Retina (tissue), 1 donor: ENCODE data around the gene ARTN.

Experiments used
- DNase-seq: peaks from one replicate; pipeline ENCODE4 v3.0.0-alpha.2; 2016

The ARTN gene

GRCh38 chr1:43949678-43950077 is 16.1 kb downstream of the ARTN start:
- no peak for DNase-seq

- DNase-seq: peak; percentile 8
Measured at GRCh38 chr1:43951021-43951985, 17.7 kb downstream of the ARTN start.

DNA sequence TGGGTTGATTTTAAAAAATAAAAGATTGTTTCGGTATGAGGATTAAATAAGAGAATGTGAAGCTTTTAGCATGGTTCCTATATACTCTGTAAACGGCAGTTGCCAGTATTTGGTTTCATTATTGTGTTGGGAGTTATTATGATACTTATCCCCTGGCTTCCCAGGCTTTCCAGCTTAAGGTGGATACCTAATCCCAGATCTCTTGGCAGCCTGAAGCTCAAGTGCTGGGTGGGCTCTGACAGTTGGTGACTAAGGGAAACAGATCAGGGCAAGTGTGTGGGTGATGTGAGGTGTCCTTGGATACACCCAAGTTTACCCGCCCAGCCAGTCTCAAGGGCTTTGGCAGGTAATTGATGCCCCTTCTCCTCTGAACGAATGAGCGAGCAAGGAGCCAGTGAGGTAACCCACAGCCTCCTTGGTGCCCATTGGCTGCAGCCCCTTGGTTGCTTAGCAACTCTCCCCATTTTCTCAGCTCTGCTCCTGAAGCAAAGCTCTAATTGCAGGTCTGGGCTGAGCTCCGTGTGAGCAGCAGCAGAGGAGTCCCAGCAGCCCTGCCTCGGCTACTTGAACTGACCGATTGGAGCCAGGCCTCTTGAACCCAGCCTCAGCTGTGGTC is 19.2 kb downstream of the ARTN start:
- DNase-seq: peak; percentile 67

DNA sequence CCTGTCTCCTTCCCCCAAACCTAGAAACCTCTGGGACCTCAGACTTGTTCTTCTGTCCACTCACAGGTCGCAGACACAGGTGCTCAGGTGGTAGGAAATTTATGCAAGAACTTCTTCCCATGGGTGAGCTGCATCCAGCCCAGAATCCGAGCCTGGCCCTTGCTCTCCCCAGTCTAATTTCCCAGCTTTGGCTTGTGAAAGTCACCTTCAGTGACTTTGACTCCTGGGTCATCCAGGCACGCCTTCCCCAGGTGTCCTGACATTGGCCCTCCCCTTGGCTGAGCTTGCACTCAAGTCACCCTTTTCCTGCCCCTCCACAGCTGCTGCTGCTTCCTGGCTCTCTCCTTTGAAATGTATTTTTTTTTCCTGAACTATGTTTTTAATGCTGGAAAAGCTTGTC is 19.8 kb downstream of the ARTN start:
- no peak for DNase-seq

GRCh38 chr1:43954036-43954435 is 20.4 kb downstream of the ARTN start:
- peak; percentile 5 for DNase-seq

- DNase-seq: no peak
Measured at GRCh38 chr1:43956234-43956633, 22.6 kb downstream of the ARTN start.

GRCh38 chr1:43957407-43958040 is 23.9 kb downstream of the ARTN start:
- DNase-seq: no peak

- DNase-seq: no peak
Measured at GRCh38 chr1:43958351-43959255, 25.0 kb downstream of the ARTN start.

GRCh38 chr1:43960798-43961197 is 27.2 kb downstream of the ARTN start:
- no peak for DNase-seq

GRCh38 chr1:43961692-43962091 is 28.1 kb downstream of the ARTN start:
- DNase-seq: no peak

GRCh38 chr1:43962324-43962723 is 28.7 kb downstream of the ARTN start:
- DNase-seq: no peak

DNA sequence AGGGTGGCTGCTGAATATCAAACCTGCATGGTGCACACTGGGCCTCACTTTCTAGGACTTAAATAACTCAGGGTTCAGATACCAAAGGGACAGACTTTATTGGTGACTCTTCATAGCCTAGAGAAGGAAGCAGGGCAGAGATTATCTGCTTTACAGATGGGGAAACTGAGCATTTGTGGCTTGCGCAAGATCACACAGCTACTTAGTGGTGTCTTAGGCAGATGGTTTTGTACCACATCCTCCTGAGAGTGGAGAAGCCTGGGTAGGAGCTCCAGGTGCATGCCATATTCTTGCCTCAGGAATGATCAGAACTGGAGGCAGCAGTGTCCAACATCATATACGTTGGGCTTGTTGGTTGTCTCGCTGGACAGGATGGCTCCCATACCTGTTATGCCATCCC is 29.4 kb downstream of the ARTN start:
- DNase-seq: no peak

DNA sequence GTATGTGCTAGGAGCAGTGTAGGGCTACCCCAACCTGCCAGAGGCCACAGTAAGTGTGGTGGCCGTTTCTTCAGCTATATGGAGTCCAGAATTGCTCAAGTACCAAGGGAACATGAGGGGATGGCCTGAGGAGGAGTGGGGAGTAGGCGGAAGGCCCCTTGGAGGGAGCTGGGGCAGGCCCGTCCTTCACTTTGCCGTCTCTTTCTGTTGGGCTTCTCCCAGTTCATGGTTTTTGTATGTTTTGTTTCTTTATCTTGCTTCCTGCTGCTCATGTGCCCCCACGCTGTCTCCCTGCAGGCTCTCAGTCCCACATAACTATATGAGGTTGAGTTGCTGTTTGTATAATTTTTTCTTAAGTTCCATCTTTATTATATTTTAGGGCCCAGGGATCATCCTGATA is 30.3 kb downstream of the ARTN start:
- DNase-seq: no peak

DNA sequence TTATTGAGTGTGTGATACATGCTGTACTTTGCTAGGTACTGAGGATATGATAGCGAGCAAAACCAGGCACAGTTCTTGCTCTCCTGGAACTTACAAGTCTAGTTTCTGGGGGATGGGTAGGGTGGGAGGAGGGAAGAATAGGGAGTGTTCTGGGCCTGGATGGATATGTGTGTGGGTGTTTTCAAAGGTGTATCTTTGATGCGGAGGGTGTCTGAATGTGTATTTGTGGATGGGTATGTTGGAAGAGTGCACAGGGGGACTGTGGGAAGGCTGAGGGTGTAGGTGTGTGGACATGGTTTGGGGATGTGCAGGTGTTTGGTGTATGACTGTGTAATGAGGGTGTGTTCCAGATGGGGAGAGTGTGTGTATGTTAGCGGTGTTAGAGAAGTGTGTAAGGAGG is 31.7 kb downstream of the ARTN start:
- no peak for DNase-seq

DNA sequence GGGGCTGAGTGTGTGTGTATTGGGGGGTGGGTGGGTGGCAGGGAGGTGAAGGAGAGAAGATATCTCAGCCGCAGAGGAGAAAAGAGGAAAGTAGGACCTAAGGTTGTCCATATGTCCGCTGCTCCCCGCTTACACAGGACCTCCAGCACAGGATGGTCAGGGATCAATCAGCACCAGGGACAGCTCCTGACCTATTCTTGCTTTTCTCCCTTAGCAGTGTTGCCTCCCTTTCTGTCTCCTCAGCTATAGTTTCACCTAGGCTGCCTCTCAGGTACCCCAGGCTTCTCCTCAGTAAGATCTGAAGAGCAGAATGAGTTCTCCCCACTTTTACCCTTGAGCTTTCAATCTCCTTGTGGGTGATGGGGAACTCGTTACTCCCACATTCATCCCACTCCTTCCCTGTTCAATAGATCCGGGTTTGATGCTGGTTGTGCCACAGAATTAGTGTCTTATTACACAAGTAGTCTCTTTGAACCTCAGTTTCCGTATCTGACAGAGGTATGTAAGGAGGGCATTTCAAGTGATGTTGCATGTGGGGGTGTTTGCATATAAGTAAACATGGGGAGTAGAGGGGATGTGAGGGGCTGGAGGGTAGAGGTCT is 34.8 kb downstream of the ARTN start:
- DNase-seq: no peak

- DNase-seq: no peak
Measured at GRCh38 chr1:43969416-43969745, 35.8 kb downstream of the ARTN start.

- peak; percentile 91 for DNase-seq
Measured at GRCh38 chr1:43969746-43970466, 36.3 kb downstream of the ARTN start, which contains the start of gene DPH2. TSS of gene DPH2 (plus strand) at chr1:43970010. CDS start at chr1:43970176, 166 bp downstream.

GRCh38 chr1:43970502-43970901 is 36.9 kb downstream of the ARTN start:
- DNase-seq: no peak

DNA sequence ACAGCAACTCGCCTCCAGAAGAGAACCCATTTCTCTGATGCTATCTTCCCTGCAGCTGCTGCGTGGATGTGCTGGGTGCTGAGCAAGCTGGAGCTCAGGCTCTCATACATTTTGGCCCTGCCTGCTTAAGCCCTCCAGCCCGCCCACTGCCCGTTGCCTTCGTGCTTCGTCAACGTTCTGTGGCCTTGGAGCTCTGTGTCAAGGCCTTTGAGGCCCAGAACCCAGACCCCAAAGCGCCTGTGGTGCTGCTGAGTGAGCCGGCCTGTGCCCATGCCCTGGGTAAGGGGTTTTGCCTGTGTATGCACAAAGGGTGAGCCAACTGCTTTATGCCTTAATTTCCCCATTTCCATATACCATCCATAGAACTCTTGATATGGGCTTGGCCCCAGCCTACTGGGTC is 37.3 kb downstream of the ARTN start:
- no peak for DNase-seq

- DNase-seq: no peak
Measured at GRCh38 chr1:43971336-43971980, 37.9 kb downstream of the ARTN start.

DNA sequence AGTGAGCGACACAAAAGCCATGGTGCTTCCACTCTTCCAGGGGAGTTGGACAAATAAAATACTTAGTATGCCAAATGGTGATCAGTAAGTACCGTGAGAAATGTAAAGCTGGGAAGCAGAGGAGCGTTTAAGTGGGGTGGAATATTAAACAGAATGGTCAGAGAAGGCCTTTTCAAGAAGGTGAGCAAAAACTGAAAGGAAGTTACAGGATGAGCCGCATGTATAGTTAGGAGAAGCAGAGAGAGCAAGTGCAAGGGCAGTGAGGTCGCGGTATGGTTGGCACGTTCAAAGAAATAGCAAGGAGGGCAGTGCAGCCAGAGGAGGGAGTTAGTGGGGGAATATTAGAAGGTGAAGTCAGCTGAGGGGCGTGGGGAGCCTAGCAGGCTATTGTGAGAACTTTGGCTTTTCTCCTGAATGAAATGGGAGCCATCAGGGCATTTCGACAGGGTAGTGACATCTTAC is 40.4 kb downstream of the ARTN start:
- DNase-seq: no peak
